K562 (cell line): ENCODE data around the gene SEC61A1. TPM values are rescaled to one million over a fixed set of nuclear protein-coding genes. Genes with fewer than 3 reads are reported as not detected.

Source experiments
- HMG20B ChIP-seq: fragments of 250-450 bp; sonication (Bioruptor Pico); IDR thresholded peaks from 2 replicates; pipeline ENCODE4 v1.5.0; 2021; ENCODE audit warnings: mild to moderate bottlenecking
- ZBTB40 ChIP-seq, 2 experiments: fragments of 450-650 bp in 1 of 2; sonication (generic) in 1 of 2; formaldehyde crosslinking in 1 of 2; IDR thresholded peaks; 2 replicates each; pipeline versions ENCODE4 v1.7.1 to v1.9.0; 2016 to 2022; ENCODE audit warnings: inconsistent platforms in 1 of 2, mild to moderate bottlenecking in 1 of 2, missing genetic modification reagents in 1 of 2
- ZNF398 ChIP-seq: fragments of 250-450 bp; sonication (Bioruptor Pico); IDR thresholded peaks from 2 replicates; pipeline ENCODE4 v1.8.0; 2021; ENCODE audit warnings: moderate library complexity, mild to moderate bottlenecking, inconsistent platforms
- polyA plus RNA-seq, 8 experiments: library from polyadenylated mRNA; depleted of rRNA in 4 of 8; stranded (reverse) in 5 of 8; unstranded in 3 of 8; fragments of >200 nt; fragmentation: Nextera tagmentation in 2 of 8; fragmentation: Illumina TruSeq in 1 of 8; extraction: Ambion mirVana in 2 of 8; extraction: Trizol in 1 of 8; gene quantifications; 2 replicates each; pipeline versions ENCODE4 v1.2.1 to v1.2.3, GENCODE V29; 2011 to 2014; ENCODE audit warnings: inconsistent platforms in 1 of 8, missing spikeins in 1 of 8
- total RNA-seq, 7 experiments: library from RNA; depleted of rRNA in 6 of 7; stranded (reverse); fragments of >200 nt in 6 of 7; fragmentation: Illumina TruSeq in 2 of 7; extraction: Trizol in 2 of 7; gene quantifications; 2 replicates each; pipeline versions ENCODE4 v1.2.1 to v1.2.3, GENCODE V29; 2011 to 2021; ENCODE audit warnings: low replicate concordance in 1 of 7

The SEC61A1 gene
- total and polyA plus RNA-seq, 9 of the 15 experiments (the other 6 are each of a cell fraction or from before 2014, with no cell fraction given) = 1.9 to 140 (median 79.1) TPM

- TF ChIP-seq ZBTB40 (IDR thresholded peaks at IDR 0.05) = no peak
- TF ChIP-seq ZBTB40 (CRISPR knock-in tag; IDR thresholded peaks at IDR 0.05) = no peak
- TF ChIP-seq ZNF398 (CRISPR knock-in tag) = no peak
- TF ChIP-seq HMG20B (CRISPR knock-in tag) = no peak
These were observed 536 bp downstream of the SEC61A1 start (continued) for GRCh38 chr3:128052595-128053351.
